NCI-H1048 (cell line): Measurements from ENCODE around the gene FLVCR1.

Experiments used
- DNase-seq: peaks from one replicate; lab custom pipeline; 2025; lab: John Stamatoyannopoulos, UW

FLVCR1 gene

DNA sequence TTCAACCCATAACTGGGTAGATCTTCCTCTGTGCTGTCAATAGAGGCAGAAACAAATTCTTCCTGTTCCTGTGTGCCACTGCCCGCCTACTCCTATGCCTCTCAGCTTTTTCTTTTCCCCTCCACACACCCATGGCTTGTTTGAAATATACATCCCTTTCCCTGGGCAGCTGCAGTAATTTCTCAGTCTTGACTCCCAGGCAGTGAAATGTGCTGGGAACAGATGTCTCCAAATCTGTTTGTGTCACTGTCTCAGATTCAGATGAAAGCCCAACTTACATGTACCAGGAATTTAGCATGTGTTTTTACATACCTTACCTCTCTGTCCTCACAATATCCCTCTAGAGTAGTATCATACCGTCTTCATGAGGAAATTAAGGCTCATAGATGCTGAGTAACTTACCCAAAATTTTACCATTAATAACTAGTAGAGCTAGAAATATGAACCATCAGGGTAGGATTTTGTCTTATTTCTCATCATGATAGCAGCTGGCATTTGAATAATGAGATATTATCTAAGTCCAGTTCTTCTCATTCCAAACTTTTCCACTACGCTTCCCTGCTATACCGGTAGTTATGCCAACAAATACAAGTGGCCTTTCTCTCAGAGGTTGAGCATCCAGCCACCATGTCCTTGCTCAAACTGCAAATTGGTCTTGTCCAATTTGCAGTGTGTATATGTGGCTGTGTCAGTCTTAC is 87.5 kb downstream of the FLVCR1 start:
- DNase-seq, result no peak

DNA sequence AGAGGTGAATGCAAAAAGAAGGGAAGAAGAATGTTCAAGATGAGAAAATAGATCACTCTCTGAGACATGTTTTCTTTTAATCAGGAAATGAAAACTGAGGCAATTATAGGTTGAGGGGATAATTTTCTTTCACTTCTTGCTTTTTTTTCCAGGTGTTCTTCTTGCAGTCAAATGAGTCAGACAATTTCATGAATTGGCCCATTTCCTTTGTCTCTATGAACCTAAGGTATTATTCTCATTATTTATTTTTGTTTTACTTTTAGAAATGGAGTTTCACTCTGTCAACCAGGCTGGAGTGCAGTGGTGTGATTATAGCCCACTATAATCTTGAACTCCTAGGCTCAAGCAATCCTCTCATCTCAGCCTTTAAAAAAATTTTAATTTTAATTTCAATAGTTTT is 88.8 kb downstream of the FLVCR1 start:
- no peak for DNase-seq
